HS-27A (cell line): Measurements from ENCODE around the gene SLC44A5.

ENCODE experiments used
- DNase-seq: peaks from one replicate; pipeline ENCODE4 v3.0.0-alpha.2; 2012; ENCODE audit warnings: low read depth, missing footprints

Gene SLC44A5

DNA sequence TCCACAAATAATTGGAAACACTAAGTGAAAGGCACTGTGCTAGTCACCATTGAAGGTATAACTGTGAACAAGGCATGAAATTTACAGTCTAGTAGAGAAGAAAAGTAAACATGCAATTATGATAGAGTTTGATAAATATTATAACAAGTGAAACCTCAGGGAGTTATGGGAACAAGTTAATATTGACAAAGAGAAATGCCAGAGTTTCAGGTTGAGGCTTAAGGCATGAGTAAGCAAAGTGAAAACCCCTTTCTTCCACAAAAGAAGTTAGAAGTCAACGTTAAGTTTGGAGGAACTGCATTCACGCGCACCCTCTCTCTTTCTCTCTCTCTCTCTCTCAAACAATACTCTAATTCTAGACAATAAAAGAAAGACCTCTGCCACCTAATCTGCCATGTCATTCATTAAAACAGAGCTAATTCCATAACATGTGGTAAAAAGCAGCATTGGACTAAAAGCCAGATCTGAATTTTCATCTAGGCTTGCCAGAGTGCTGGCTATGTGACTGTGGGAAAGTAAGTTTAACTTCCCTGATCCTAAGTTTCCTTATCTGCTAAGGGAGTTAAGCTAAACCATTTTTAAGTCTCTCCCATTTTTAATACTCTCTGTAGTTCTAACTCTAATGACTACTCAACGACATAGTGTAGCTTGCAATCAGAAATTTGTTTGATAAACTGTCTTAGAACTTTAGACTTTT, 22.0 kb downstream of the SLC44A5 start:
- DNase-seq, result no peak

DNA sequence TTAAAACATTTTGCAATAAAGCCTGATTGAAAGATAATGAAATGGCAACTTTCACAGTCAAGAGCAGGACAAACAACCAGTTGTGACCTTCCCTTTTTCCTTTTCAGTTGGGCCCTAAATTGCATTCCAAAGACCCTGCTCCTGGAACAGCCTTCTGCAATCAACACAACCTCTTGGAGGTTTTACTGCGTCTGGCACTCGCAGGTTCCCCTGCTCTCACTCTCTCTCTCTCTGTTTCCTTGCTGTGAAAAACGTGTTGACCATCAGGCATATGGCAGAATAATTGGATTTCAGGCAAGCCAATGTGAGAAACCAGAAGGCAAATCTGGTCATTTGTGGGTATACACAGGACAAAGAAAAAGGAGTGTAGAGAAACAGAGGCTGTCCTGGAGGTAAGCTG, 23.2 kb downstream of the SLC44A5 start:
- no peak for DNase-seq

DNA sequence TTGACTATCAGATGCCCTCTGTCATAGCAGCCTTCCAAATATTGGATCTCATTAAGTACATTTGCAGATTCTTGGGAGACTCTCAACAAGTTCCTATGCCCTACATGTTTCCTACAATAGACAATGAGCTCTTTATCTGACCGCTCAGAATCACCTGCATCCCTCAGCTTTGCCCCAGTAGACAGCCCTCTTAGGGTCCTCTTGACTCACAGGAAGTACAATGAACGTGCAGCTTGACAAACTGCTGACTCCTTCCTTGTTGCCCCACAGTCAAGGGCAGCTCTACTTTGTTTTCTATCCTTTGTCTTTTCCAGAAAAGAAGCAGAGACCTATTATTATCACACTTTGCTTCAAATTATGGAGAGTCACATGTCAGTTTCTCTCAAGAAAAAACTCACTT, 27.6 kb downstream of the SLC44A5 start:
- no peak for DNase-seq

DNA sequence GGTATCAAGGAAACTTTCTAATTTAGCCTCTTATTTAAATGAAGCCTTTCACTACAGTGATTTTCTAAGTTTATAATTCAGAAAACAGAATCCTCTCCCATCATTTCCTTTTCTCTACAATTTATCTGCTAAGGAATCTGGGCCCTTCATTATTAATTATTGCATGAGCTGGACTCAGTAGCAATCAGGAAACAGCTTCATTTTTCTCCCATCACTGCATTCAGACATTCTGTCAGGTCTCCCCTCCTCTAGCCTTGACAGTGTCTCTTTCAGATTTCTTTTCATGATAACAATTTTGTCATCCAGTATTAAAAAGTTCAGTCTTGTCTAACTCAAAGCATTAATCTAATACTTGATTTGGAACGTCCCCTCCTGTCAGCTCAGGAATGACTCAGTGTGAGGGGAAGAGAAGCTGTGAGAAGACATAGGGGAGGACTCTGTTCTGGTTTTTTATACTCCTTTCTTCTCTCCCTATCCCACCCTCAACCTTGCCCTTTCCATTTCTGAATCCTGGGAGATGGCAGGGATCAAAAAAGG, 28.1 kb downstream of the SLC44A5 start:
- DNase-seq, result no peak

DNA sequence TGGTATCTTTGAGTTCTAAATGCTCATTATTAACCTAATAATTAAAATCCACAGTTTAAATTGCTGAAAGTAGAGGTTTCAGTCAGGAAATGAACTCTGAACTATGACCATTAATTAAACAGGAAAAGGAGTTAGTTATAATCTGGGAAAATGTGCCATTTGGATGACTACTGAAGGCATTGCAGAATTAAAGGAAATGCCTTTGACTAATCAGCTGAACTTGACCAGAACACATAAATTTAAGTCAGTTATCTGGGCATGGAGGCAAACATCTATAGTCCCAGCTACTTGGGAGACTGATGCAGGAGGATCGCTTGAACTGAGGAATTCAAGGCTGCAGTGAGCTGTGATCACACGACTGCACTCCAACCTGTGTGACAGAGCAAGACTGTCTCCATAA, 31.9 kb downstream of the SLC44A5 start:
- no peak for DNase-seq

DNA sequence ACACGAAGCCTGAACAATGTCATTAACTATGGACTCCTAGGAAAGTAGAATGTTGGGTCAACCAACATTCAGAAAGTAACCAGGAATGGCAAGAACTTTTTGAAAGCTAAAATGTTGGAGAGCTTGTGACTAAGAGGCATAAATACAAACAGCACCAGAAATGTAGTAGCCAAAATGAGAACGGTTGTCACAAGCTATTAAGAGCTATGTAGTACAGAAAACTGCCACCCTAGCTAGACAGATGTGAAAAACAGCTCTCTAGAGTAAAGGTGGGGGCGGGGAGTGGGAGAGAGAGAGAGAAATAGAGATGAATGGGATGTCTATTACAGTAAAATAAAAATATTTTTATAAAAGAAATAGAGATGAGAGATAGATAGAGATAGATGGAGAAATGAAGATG, 35.1 kb downstream of the SLC44A5 start:
- no peak for DNase-seq

DNA sequence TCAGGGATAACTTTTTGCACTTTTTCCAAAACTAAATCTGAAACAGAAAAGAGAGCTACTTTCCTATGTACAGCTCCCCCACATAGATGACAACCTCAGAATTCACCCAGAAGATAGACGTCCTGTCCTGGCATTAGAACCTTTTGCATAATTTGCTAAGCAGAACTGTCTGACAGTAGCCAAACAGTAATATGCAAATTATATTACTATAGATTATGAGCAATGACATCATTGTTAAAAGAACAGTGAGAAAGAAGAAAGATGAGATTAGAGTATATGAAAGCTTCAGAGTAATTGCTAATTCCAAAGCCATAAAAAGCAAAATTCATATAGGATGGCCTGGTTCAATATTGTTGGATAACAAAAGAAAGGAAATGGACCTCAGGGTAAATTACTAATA, 43.7 kb downstream of the SLC44A5 start:
- DNase-seq, result no peak

DNA sequence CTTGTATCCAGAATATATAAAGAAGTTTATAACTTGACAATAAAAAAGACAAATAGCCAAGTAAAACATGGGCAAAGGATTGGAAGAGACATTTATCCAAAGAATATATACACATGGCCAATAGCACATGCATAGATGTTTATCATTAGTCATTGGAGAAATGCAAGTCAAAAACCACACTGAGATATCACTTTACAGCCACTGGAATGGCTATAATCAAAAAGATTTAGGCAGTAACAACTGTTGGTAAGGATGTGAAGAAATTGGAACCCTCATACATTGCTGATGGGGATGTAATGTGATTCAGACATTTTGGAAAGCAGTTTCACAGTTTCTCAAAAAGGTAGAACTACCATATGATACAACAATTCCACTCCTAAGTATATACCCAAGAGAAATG, 51.1 kb downstream of the SLC44A5 start:
- DNase-seq, result no peak

DNA sequence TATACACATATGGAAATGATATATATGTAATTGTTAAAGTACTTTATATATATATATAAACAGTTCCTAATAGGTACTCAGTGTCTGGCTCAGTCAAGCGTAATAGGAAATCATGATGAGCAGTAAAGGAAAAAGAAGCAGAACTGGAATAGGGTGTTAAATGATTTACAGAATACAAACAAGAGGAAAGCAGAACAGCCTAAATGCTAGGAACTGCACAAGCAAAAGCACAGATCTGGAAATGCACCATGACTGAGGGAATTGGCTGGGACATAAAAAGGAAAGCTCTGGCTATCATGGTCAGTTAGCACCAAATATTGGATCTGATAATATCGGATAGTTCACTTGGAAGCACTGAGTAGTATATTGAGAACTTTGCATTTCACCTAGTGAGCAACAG, 51.8 kb downstream of the SLC44A5 start:
- DNase-seq, result no peak

DNA sequence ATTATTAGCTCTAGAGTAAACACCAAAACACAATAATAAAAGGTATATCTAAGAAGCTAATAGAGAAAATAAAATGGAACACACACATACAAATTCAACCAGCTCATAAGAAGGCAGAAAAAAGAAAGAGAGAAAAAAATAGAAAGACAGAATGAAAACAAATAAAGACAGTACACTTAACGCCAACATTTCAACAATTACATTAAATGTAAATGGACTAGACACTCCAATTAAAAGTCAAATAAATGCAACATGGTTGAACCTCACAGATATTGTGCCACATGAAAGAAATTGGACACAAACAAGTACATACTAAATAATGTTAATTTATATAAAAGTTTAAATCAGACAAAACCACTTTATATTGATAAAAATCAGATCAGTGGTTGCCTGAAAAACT, 56.0 kb downstream of the SLC44A5 start:
- no peak for DNase-seq

DNA sequence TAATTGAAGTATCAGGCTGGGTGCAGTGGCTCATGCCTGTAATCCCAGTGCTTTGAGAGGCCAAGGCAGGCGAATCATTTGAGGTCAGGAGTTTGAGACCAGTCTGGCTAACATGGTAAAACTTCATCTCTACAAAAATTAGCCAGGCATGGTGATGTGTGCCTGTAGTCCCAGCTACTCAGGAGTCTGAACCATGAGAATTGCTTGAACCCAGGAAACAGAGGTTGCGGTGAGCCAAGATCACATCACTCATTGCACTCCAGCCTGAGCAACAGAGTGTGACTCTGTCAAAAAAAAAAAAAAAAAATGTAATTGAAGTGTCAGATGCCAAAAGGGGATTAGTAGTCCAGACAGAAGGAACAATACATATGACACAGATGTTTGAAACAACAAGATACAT, 56.7 kb downstream of the SLC44A5 start:
- DNase-seq, result no peak

DNA sequence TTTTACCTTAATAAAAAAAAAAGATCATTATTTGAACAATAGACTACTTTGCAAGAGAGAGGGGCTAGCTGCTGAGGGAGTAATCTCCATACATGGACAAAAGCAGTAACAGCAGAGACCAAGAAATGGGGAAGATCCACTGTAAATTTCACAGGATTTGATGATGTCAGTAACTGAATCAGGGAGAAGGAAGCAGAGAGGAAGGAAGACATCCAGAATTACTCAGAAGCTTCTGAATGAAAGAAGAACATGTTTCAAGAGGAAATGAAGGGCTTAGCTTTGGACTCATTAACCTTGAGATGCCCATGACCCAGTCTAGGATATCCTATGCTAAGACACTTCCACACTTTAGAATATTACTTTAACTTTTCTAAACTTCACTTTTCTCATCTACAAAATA, 60.4 kb downstream of the SLC44A5 start:
- no peak for DNase-seq

DNA sequence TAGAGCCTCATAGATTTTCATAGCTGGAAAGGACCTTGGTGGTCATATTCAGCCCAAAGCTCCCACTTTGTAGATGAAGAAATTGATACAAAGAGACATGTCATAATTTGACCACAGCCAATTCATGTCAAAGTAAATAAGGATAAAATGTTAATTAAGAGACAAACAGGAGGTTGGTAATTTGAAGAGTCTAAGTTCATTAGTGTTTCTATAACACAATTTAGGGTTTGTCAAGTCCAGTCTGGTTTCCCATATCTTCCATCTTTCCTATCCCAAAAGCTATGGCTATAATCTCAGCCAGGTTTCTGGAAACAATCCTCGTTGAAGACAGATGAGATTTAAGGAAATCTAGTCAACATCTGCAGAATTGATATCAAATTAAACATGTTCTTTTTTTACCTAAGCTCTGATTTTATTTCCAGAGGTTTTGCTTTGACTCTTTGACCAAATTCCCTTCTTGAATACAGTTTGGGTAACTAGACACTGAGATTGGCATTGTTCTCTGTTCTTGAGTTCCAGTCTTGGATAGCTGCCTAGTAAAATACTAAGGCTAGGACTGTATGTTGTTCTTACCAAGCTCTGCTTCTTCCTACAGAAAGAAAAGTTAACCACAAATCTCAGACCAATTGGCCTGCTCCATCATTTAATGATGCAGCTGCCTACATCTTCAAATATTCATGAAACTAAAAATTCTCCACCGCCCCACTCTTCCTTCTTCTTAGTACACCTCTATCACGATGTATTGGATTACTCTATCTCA, 62.0 kb downstream of the SLC44A5 start:
- DNase-seq, result no peak

DNA sequence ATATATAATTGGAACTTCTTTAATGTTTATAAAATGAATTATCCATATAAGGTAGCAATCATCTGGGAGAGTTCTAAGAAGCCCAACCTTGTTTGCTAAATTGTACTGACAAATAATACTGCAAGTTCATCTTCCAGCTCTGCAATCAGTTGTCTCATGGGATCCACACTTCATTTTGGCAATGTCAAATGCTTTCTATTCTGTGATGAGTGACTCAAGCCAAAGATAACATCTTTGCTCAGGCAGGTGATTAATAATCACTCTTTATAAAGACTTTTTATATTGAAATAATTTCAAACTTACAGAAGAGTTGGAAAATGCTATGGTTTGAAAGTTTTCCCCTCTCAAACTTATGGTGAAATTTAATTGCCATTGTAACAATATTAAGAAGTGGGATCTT, 67.2 kb downstream of the SLC44A5 start:
- no peak for DNase-seq

DNA sequence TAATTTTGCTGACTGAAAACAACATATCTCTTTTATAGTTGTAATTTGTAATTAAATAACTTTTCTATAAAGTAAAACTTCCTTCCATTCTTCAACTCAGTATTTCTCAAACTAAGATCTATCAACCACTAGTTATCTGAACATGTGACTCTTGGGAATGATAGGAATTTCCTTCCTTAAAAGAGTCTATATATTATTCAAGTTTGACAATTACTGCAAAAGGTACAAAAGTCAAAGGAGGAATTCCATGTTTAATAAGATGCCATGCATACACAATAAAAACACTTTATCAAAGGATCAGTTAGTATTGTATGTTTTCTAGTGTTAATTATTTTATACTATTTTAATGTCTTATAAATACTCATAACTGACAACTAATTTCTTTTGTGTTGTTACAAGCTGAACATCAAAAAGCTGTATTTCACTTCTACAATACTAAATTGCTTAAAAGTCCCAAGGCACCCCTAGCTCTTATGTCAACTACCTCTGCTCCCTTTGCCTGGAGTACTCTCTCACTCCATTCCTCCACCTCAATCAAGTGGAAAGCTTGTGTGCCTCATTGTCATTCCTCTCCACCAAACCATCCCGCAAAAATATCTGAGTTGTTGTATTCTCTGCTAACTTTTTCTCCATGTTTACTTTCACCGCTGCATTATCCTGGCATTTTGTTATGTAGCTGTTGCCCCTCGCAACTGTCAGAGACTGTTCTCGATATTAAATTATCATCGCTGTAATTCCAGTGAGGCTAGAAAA, 67.9 kb downstream of the SLC44A5 start:
- no peak for DNase-seq

DNA sequence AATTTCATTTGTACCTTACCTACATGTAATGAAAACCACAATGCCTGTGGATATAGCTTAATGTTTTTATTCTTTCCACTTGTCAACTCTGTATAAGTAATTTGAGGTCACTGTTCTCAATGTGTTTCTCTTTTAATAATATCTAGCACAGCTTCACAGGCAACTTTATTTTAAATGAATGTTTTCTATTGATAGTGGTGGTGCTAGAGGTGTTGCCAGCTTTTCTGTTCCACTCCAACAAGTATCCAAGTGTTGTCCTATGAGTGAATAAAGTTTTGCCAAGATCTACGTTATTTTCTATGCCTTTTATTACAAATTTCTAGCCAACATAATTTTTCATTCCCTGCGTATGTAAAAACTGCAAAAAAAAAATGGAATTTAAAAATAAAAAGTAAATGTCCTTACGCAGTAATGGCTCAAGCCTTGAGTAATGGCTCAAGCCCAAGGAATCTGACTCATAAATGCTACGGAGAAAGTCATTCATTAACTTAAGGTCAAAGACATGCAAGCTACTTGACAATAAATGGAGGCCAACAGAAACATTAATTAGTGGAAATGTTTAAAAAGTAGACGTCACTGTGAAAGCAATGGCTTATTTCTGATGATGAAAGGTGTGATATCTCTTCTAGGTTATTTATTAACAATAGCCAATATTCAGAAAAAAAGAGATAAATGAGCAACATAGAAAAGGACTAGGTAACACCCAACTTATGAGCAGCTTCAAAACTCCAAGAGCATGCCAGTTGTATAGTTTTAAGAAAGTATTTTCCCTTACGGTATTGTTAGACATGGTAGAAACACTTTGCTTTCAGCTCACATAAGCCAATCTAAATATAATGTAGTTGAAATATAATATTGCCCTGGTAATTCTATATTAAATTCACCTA, 71.4 kb downstream of the SLC44A5 start:
- DNase-seq, result no peak

DNA sequence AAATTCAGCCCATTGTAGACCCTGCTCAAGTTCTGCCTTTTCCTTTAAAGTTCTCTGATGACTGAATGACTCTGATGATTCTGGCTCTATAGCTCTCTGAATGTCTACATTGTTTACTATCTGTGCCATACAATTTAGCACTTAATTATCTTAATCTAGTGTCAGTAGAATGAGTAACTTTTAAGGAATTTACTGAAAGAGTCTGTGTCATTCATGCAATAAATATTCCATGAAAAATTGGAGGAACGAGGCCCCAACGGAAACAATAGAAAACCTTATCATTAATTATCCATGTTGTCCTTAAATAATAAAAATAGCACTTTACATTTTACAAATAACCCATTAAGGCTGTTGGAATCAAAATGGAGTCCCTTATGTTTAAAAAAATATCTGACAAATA, 77.8 kb downstream of the SLC44A5 start:
- no peak for DNase-seq

DNA sequence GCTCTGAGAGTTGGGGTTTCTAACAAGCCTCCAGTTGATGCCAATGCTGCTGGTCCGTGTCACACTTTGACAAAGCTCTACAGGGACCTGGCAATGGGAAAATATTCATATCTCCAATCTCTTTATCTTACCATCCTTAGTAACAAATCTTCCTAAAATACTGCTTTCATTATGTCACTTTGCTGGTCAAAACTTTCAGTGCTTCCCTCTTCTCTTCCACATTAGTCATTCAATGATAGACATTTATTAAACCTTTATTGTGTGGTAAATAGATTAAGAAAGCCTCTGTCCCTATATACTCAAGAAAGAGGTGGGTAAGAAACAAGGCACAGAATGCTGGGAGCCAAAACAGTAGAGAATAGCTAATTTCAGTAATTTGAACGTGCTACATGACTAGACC, 79.3 kb downstream of the SLC44A5 start:
- no peak for DNase-seq

DNA sequence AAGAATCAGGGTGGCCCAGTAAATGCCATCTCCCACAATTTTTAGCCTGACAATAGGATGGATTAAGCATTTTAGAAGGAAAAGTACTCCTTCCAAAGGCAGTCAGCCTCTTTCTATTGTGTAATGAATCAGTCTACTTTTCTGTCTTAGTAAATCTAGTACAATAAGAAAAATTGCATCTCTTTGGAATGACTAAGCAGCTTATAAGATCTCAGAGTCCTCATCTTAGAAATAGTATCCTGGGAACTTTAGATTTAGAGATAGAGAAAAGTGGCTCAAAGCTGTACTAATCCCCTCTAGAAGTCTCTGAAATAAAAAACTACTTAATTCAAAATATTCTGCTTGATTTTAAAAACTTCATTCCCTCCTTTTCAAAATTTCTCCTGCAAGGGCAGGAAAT, 81.4 kb downstream of the SLC44A5 start:
- DNase-seq, result no peak

DNA sequence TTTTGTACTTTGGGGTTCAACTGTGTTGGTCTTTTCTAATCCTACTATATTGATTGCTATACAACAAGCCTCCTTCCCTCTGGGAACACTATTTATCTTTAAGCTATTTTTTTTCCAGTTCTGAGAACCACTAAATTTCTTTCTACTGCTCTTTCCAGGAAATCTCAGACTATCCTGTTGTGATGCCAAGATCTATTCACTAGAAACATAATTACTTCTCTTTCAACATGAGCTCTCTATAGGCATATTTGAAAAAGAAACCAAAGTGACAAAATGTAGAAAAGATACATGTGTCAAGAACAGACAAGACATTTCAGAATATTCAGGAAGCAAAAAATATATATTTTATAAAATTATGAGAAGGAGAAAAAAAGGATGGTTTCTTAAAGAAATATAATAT, 82.9 kb downstream of the SLC44A5 start:
- no peak for DNase-seq

DNA sequence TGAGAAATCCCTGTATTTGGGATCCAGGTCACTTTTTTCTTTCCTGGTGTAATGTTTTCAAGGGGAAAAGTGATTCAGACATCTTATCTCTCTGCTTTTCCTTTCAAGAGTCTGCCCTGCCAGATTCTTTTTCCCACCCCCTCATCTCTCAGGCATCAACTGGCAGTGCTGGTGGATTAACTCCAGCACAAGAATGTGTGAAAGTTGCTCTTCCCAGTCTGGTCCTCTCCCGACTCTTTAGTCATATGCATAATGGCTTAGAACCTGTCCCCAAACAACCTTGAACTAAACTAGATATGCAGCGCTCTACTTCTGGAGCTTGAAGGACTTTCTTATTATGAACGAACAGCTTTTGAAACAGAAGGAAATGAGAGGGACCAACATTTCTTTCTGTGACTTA, 88.5 kb downstream of the SLC44A5 start:
- DNase-seq, result no peak

DNA sequence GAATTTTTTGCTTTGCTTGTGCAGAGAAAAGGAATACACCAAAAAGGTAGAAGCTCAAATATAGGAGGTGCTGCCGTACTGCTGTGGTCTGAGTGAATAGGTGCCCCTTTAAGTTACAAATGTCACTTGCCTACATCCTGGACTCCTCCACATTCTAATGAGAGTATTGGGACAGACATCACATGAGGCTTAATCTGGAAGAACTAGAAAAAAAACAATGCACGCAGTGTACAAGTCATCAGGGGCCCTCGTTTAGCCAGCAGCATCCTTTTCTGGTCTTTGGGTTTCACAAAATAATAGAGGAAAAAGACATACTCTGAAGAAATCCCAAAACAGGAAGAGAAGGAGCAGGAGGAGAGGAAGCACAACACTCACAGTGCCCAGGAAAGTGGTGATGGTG, 89.3 kb downstream of the SLC44A5 start:
- no peak for DNase-seq
